GM12874 (cell line): ENCODE results near the gene PLD3.

Experiments used
- CTCF ChIP-seq: IDR thresholded peaks from 2 replicates; pipeline ENCODE4 v1.5.1; 2011; ENCODE audit warnings: low read depth, mild to moderate bottlenecking, control low read depth, low read length, moderate library complexity; ENCODE audit not compliant: insufficient read depth

Gene PLD3

DNA sequence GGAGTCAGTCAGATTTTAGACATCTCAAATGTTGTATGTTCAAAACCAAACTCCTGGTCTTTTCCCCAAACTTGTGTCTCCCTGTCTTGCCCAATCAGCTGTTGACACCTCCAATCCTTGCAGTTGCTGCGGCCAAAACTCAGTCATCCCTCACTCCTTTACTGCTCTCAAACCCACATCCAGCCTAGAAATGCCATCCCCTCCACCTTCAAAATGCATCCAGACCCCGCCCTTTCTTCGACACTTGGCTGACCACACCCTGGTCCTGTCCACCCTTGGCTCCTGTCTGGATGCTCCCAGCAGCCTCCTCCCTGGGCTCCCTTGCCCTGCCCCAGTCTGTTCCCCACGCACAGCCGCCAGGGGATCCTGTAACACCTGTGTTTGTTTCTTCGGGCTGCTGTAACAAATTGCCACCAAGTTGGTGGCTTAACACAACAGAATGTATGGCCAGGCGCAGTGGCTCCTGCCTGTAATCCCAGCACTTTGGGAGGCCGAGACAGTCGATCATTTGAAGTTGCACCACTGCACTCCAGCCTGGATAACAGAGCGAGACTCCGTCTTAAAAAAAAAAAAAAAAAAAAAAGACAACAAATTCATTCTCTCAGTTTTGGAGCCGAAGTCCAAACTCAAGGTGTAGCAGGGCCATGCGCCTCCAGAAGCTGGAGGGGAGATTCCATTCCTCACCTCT is 11.7 kb downstream of the PLD3 start:
- TF ChIP-seq CTCF = no peak

DNA sequence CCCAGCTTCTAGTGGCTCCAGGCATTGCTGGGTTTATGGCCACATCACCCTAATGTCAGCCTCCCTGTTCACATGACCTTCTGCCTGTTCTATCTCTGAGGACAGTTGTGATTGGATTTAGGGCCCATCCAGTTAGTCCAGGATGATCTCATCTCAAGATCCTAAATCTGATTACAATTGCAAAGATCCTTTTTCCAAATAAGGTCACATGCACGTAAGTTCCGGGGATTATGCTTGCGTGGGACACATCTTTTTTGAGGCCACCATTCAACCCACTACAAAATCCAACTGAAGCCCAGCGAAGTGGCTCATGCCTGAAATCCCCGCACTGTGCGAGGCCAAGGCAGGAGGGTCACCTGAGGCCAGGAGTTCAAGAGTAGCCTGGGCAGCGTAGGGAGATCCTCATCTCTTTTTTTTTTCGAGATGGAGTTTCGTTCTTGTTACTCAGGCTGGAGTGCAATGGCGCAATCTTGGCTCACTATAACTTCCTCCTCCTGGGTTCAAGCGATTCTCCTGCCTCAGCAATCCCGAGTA is 12.3 kb downstream of the PLD3 start:
- no peak for TF ChIP-seq CTCF

DNA sequence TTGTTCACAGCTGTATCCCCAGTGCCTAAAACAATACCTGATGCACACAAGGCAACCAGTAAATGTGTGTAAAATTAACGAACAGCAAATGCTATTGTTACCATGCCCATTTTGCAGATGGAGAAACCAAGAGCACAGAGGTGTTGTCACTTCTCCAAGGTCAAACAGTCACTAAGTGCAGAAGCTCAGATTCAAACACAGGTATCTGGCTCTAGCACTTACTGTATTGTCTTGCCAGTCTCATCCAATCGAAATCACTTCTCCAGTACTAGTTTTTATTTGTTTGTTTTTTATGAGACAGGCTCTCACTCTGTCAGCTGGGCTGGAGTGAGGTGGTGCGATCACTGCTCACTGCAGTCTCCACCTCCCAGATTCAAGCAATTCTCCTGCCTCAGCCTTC is 13.7 kb downstream of the PLD3 start:
- no peak for TF ChIP-seq CTCF

DNA sequence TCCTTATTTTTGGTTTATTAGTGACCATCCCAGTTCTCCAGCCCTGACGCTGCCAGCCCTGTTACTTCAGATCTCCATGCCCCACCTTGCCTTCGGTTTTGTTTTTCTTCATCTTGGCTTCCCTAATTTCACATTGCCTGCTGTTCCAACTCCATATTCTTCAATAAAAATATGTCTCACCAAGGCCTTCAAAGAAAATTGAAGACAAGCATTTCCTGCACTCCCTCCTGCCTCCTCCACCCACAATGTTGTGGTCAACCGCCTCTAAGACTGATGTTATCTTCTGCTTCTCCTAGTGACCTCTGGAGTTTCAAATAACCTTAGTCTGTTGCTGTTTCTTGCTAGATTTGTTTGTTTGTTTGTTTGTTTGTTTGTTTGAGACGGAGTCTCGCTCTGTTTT is 14.6 kb downstream of the PLD3 start:
- TF ChIP-seq CTCF = no peak

DNA sequence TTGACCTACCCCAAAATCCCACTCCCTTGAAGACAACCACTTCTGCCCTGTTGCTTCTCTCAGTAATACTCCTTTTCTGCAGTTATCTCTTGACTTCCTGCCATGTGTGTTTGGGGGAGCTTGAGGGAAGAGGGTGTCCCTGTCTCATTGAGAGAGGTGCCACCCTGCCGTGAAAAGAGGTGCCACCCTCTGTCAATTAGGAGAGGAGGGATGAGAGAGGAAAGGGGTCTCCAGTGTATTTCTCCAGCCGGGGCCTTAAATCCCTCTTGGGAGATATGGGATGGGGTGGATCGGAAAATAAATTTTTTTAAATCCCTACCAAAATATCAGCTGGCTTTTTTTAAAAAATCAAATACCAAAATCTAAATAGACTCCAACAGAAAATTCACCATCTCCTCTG is 16.5 kb downstream of the PLD3 start:
- no peak for TF ChIP-seq CTCF

GRCh38 chr19:40365613-40366401 is 17.3 kb downstream of the PLD3 start:
- TF ChIP-seq CTCF = no peak

GRCh38 chr19:40366697-40367561 is 18.4 kb downstream of the PLD3 start:
- TF ChIP-seq CTCF = no peak
